AG10803 (cell line): Measurements from ENCODE around the gene UROC1.

ENCODE experiments used
- DNase-seq: peaks from one replicate; pipeline ENCODE4 v3.0.0; 2010; ENCODE audit warnings: low read depth
- H3K4me3 ChIP-seq: 2 replicates; pipeline ENCODE4 v1.5.1; 2011; ENCODE audit warnings: mild to moderate bottlenecking, low read length, control low read depth
- TF ChIP-seq, protein P1 (sequence below): conservative IDR thresholded peaks from 2 replicates; pipeline ENCODE4 v1.5.1; 2011; ENCODE audit warnings: mild to moderate bottlenecking, low read length, control low read depth, inconsistent platforms

Gene UROC1

GRCh38 chr3:126546013-126546412 lies 28.4 kb upstream of the UROC1 start:
- TF ChIP-seq, protein P1, sequence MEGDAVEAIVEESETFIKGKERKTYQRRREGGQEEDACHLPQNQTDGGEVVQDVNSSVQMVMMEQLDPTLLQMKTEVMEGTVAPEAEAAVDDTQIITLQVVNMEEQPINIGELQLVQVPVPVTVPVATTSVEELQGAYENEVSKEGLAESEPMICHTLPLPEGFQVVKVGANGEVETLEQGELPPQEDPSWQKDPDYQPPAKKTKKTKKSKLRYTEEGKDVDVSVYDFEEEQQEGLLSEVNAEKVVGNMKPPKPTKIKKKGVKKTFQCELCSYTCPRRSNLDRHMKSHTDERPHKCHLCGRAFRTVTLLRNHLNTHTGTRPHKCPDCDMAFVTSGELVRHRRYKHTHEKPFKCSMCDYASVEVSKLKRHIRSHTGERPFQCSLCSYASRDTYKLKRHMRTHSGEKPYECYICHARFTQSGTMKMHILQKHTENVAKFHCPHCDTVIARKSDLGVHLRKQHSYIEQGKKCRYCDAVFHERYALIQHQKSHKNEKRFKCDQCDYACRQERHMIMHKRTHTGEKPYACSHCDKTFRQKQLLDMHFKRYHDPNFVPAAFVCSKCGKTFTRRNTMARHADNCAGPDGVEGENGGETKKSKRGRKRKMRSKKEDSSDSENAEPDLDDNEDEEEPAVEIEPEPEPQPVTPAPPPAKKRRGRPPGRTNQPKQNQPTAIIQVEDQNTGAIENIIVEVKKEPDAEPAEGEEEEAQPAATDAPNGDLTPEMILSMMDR: no peak
- DNase-seq: no peak
- no peak overlapping the region for H3K4me3 ChIP-seq

GRCh38 chr3:126545544-126545943 lies 28.0 kb upstream of the UROC1 start:
- TF ChIP-seq, protein P1: no peak
- DNase-seq: no peak
- H3K4me3 ChIP-seq: no peak overlapping the region

DNA sequence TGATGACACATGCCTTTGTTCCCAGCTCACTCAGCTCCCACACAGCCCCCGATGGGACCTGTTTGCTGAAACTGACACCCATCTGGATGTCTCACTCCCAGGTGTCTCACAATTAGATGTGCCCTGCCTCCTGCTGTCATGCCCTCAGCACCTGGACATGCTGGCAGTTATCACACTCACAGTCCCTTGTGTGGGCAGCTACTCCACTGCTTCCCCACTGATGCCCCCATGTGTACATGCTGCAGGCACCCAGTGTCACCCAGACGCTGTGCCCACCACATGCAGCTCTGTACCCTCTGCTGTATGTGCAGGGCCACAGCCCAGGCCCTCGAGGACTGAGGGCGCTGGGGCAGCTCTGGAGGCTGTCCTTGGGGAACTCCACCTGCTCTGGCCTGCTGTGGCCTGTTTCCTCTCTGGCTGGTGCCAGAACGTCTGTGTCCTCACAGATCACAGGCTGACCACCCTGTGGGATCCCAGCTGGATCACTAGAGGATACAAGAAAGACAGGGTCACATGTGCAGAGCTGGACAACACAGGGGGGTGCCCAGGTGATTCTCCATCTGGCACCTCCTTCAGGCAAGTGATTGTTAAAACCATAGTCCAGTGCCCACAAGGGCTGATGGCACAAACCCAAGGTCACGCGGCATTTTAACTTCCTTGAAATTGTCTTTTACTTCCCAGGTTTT lies 27.2 kb upstream of the UROC1 start:
- no peak overlapping the region for H3K4me3 ChIP-seq
- DNase-seq: no peak
- TF ChIP-seq, protein P1: no peak

- TF ChIP-seq, protein P1: no peak
- DNase-seq: no peak
- H3K4me3 ChIP-seq: no peak overlapping the region
Observed at GRCh38 chr3:126543457-126544061, 26.0 kb upstream of the UROC1 start.

DNA sequence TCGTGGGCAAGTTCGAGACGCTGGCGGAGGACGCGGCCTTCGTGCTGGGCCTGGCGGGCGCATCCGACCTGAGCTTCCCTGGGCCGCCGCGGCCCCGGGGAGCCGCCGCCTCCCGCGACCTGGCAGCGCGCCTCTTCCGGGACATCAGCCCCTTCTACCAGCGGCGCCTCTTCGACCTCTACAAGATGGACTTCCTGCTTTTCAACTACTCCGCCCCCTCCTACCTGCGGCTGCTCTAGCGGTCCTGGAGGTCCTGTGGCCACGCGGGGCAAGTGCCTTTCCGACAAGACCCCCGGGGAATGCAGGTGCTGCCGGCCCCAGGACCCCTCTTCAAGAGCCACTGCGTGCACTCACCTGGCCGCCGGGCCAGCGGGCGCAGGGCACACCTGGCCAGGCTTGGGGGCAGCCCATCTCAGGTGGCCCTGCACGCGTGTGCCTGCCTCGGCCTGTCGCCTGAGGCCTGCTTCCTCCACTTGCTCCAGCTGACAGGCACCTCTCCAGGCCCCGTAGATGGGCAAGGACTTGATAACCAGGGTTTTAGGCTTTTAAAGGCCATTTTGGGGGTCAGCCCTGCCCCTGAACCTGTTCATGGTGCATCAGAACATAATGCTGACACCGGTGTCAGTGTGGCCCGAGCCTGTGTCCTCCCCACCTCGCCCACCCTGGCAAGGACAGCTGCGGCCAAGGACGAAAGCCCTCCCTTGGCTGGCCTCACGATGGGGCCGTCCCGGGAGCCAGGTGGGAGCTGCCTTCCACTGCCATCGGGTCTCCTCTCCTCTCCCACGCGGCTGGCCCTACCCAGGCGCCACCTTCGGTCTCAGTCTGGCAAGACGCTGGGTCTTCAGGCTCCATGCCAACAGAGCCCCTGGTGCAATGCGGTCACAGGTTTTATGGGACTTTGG lies 25.0 kb upstream of the UROC1 start:
- no peak for DNase-seq
- H3K4me3 ChIP-seq: no peak overlapping the region
- TF ChIP-seq, protein P1: no peak

DNA sequence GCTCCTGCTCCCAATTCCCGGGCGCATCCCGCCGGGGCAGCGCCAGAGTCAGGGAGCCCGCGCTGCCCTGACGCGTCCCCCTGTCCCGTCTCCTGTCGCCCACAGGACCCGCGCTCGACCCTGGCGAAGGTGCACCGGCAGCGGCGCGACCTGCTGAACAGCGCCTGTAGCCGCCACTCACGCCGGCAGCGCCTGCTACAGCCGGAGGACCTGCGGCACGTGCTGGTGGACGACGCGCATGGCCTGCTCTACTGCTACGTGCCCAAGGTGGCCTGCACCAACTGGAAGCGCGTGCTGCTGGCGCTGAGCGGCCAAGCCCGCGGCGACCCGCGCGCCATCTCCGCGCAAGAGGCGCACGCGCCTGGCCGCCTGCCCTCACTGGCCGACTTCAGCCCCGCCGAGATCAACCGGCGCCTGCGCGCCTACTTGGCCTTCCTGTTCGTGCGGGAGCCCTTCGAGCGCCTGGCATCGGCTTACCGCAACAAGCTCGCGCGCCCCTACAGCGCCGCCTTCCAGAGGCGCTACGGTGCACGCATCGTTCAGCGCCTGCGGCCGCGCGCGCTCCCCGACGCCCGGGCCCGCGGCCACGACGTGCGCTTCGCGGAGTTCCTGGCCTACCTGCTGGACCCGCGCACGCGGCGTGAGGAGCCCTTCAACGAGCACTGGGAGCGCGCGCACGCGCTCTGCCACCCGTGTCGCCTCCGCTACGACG lies 24.2 kb upstream of the UROC1 start:
- TF ChIP-seq, protein P1: no peak
- DNase-seq: no peak
- no peak overlapping the region for H3K4me3 ChIP-seq
